ENCODE results near the gene SEC31B.
A peak's percentile ranks its signal among the peaks of the same experiment; 100 is the strongest.

Gene SEC31B

DNA sequence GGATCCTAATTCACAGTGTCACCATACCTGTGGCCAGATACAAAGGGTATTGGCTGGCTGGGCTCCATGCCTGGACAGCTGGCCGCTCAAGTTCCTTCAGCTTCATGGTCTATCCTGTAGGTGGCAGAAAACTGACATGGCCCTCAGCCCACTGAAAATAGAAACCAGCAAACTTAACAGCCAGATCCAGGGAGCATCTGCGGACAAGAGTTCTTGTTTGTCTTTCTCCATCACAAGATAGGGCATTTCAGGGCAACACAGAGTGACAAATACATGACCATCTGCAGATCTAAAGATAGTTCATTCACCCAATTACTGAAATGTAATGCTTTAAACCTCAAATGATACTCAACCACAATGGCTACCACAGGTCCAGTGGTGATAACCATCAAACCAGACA lies 2.8 kb downstream of the SEC31B start:
- ATAC-seq (no peak), DNase-seq (ENCODE audit: low spot score in 2 of 2) (no peak)
- peaks cover 27% of the 10 kb centered on the region for H3K4me1 Mint-ChIP-seq
- no peak overlapping the region for H3K27ac Mint-ChIP-seq
- no peaks in the 10 kb centered on the region for H3K9me3 Mint-ChIP-seq
- peaks cover 55% of the 10 kb centered on the region for H3K36me3 Mint-ChIP-seq
- no peak overlapping the region for H3K4me3 Mint-ChIP-seq

DNA sequence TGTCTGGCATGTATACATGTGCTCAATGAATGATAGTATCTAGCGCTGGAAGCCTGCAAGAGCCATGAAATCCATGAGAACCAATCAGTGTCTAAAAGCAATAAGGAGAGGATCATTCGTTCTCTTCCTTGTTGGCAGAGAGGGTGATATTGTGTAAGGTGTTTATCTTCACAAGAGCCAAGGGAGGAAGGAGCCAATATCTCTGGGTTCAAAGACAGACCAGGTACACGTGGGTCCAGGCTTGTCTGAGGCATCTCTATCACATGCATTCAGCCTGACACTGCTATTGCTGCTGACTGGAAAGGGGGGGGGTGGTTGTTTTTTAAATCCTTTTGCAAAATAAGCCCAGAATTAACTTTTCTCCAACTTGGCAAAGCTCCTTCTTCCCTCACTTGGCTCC lies 4.0 kb downstream of the SEC31B start:
- Mint-ChIP-seq H3K4me1 (peaks cover 37% of the 10 kb centered on the region), H3K27ac (peak overlapping the region; percentile 10), H3K9me3 (no peaks in the 10 kb centered on the region), H3K4me3 (no peak overlapping the region), H3K36me3 (peaks cover 52% of the 10 kb centered on the region)
- DNase-seq (ENCODE audit: low spot score in 2 of 2) = no peak
- no peak for ATAC-seq

DNA sequence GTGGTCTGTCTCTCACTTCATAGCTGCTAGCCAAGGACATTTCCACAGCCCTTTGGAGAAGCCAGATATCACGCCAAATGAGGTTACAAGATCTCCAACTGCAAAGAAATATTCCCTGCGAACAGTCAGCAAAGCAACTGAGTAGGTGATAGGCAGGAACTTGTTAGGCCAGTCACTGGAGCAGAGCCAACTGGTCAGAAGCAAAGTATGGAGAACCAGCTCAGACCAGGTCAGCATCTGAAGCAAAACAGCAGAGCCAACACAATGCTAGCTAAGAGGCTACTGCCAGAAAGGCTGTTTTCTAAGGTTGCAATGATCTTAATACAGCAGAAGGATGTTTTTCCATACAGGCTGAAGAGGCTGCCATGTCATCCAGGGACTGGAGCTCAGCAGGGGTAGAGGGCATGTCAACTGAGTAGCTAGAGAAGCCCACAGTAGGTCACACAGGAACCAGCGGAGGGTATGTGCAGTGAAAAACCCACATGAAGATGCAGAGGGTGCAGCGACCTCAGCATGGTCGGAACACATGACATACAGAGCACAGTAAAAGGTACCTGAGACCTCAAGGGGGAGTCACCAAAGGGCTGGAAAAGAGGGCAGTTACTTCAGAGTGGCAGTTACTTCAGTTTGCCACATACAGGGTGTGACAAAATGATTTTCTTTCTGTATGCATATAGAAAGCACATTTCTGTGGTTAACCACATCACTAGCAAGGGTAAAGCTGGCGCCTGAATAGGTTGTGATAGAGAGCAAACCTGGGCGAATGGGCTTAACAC lies 8.9 kb downstream of the SEC31B start:
- Mint-ChIP-seq H3K36me3 (peaks cover 35% of the 10 kb centered on the region), H3K9me3 (no peaks in the 10 kb centered on the region), H3K4me1 (peaks cover 68% of the 10 kb centered on the region), H3K27ac (peak overlapping the region; percentile 91), H3K4me3 (peak overlapping the region; percentile 57)
- ATAC-seq = peak; percentile 88
- DNase-seq (ENCODE audit: low spot score in 2 of 2) = peak; percentile 30 to 80

DNA sequence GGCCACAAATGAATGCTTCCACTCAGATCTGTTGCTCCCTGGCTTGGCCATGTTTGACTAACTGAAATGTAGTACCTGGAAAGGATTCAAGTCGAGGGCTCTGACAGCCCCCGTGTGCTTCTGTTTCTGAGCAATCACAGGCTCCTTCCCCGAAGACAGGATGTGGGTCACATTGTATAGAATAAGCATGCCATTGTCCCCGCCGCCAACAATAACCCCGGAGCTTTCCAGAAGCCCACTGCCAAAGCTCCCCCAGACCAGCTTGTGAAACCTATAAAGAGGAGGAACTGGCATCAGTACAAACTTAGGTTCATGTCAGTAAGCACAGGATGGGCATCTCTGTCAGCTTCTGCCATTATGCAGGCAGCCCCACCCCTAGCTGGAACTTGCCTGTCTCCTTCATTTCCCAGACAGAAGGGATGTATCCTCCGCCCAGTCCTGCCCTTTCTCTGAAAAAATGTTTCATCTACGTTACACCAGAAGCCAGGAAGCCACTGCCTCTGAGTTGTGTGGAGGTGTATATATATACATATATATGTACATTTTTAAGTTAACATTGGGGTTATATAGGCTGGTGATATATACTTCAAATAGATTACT lies 10.3 kb downstream of the SEC31B start:
- ATAC-seq = peak; percentile 61
- Mint-ChIP-seq H3K4me3 (peak overlapping the region; percentile 57), H3K9me3 (no peaks in the 10 kb centered on the region), H3K27ac (peak overlapping the region; percentile 91), H3K36me3 (peaks cover 43% of the 10 kb centered on the region), H3K4me1 (peaks cover 73% of the 10 kb centered on the region)
- peak; percentile 26 to 84 for DNase-seq (ENCODE audit: low spot score in 2 of 2)

DNA sequence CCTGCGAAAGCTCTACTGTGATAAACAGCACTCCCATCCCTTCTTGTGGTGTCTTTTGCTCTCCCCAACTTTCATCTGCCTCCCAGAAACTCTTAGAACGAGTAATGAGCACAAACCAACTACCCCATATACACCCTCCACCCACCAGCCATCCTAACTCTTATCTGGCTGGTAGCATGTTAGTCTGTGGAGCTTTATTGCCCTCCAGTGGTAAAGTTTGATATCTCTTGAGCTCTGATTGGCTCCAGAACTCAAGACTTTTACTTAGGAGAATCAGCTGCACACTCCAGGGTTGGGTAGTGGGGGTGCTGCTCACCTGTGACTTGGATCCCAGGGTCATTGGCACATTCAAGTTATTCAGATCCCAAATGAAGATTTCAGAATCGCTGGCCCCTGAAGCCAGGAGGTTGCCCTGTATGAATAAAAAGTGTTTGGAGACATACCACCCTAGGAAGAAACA lies 10.9 kb downstream of the SEC31B start:
- Mint-ChIP-seq H3K4me3 (peak overlapping the region; percentile 57), H3K36me3 (peaks cover 49% of the 10 kb centered on the region), H3K27ac (peak overlapping the region; percentile 91), H3K4me1 (peaks cover 73% of the 10 kb centered on the region), H3K9me3 (no peaks in the 10 kb centered on the region)
- DNase-seq (ENCODE audit: low spot score in 2 of 2) (peak; percentile 21 to 63), ATAC-seq (peak; percentile 59)

DNA sequence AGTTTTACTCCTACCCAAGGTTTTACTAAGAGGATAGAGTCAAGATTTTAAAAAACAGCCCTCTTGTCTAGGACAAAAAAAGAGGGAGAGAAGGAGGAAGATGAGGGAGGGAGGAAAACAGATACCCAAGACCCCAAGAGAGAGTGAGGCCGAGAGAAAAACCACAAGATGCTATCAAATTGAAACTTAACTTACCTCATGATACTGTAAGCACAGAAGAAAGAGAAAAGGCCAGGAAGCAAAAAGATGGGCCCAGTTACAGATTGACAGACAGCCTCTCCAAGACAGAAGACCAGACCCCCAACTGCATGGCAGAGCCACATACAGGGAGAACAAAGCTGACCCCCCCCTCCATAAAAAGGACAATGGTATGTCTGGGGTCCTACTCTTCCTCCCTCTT lies 11.4 kb downstream of the SEC31B start:
- no peak for DNase-seq (ENCODE audit: low spot score in 2 of 2)
- peaks cover 52% of the 10 kb centered on the region for H3K36me3 Mint-ChIP-seq
- H3K27ac Mint-ChIP-seq = peak overlapping the region; percentile 91
- peaks cover 73% of the 10 kb centered on the region for H3K4me1 Mint-ChIP-seq
- H3K9me3 Mint-ChIP-seq = no peaks in the 10 kb centered on the region
- H3K4me3 Mint-ChIP-seq = peak overlapping the region; percentile 57
- ATAC-seq = no peak

DNA sequence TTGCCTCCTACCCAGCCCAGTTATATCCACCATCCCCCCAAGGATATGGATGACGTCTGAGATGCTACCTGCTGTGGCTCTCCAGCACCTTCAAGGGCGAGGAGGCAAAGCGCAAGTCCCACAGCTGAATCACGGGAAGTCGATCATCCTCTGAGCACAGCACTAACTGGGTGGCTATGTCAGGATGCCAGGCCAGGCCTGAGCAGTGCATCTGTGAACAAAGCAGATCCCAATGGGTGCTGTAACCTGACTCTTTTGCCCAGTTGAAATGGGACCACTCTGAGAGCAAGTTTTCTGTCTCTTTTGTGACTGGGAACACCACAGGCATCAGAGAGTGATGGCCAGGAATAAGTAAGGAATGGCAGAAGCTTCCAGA lies 12.3 kb downstream of the SEC31B start:
- ATAC-seq (no peak), DNase-seq (ENCODE audit: low spot score in 2 of 2) (no peak)
- no peaks in the 10 kb centered on the region for H3K9me3 Mint-ChIP-seq
- H3K4me3 Mint-ChIP-seq = peak overlapping the region; percentile 57
- H3K4me1 Mint-ChIP-seq = peaks cover 69% of the 10 kb centered on the region
- H3K27ac Mint-ChIP-seq = peak overlapping the region; percentile 91
- peaks cover 56% of the 10 kb centered on the region for H3K36me3 Mint-ChIP-seq

DNA sequence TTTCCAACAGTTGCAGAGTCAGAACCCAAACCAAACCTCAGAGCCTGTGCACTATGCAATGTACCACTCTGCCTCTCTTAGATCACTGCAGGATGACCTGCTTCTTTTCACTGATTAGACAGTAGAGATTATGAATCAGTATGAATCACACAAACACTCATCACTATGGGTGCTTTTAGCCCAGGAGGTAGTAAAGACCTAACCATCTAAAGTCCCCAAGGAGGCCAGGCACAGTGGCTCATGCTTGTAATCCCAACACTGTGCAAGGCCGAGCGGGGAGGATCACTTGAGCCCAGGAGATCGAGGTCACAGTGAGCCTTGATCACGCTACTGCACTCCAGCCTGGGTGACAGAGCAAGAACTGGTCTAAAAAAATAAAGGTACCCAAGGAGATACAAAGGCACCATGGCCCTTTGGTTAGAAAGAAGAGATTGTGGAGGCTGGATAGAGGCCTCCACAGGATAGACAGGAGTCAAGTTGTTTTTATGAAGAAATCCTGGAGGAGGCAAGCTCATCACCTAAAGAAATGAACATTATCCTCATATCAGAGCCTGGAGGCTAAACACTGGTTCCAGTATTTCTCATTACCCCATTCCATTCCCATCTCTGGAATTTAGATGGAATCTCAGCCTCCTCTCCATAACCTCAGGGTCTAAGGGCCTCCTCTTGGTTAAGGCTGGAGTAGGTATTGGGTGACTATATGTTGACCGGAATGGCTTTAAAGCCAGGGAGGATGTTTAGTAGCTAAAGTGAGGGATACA lies 12.9 kb downstream of the SEC31B start:
- no peaks in the 10 kb centered on the region for H3K9me3 Mint-ChIP-seq
- H3K36me3 Mint-ChIP-seq = peaks cover 61% of the 10 kb centered on the region
- H3K4me1 Mint-ChIP-seq = peaks cover 63% of the 10 kb centered on the region
- H3K27ac Mint-ChIP-seq = peak overlapping the region; percentile 91
- ATAC-seq (peak; percentile 82), DNase-seq (ENCODE audit: low spot score in 2 of 2) (no peak)
- H3K4me3 Mint-ChIP-seq = peak overlapping the region; percentile 57

DNA sequence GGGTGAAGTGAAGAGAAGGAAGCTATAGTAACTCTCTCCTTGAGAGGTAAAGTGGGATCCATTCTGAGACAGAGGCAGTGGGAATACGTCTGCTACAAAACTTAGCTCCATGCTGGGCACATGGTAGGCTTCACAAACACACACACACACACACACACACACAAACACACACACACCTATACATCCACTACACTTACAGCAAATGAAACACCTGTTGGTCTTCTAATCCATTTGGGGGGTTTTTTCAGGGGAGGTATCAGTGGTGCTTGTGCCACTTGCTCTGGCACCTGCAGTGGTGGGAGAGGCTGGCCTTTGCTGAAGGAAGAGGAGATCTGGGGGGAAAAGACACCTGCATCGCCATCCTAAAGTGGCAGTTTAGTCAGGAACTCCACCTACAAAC lies 14.5 kb downstream of the SEC31B start:
- Mint-ChIP-seq H3K9me3 (no peaks in the 10 kb centered on the region), H3K4me1 (peaks cover 50% of the 10 kb centered on the region), H3K4me3 (no peak overlapping the region), H3K27ac (no peak overlapping the region), H3K36me3 (peaks cover 71% of the 10 kb centered on the region)
- no peak for ATAC-seq
- DNase-seq (ENCODE audit: low spot score in 2 of 2) = no peak

DNA sequence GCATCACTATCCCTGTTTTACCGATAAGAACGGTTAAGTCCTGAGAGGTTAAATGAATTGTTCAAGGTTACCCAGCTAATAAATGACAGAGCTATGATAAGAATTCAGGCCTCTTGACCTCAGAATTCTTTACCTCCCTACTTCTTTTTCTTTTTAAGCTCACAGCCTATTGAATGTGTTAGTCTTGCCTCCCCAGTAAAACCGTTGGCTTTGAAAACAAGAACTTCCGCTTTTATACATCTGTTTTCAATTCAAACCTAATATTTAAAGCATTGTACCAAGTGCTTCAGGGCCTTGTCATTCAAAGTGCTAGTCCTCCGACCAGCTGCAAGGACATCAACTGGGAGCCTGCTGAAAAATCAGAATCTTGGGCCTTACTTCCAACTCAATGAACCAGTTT lies 15.6 kb downstream of the SEC31B start:
- ATAC-seq (no peak), DNase-seq (ENCODE audit: low spot score in 2 of 2) (no peak)
- Mint-ChIP-seq H3K36me3 (peaks cover 82% of the 10 kb centered on the region), H3K4me1 (peaks cover 39% of the 10 kb centered on the region), H3K27ac (peak overlapping the region; percentile 69), H3K4me3 (no peak overlapping the region), H3K9me3 (no peaks in the 10 kb centered on the region)

DNA sequence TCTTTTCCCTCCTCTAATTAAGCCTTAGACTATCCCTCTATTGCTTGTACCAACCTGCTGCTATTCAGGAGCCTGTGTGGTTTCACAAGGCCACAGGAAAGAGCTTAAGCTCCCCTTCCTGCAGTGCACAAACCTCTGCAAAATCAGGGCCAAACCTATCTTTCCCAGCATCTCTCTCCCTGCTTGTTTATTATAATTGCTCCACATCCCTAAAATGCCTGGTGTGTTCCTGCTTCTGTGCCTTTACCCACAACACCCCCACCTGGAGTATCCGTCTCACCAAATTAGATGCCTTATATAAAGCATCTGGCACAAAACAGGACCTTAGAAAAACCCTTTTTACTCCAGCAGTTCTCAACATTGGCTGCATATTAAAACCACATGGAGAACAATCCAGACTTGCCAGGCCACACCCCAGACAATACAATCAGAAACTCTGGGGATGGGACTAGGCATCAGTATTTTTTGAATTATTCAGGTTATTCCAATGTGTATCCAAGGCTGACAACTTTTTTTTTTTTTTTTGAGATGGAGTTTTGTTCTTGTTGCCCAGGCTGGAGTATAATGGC lies 16.7 kb downstream of the SEC31B start:
- no peak overlapping the region for H3K4me3 Mint-ChIP-seq
- peaks cover 92% of the 10 kb centered on the region for H3K36me3 Mint-ChIP-seq
- peaks cover 28% of the 10 kb centered on the region for H3K4me1 Mint-ChIP-seq
- DNase-seq (ENCODE audit: low spot score in 2 of 2) = no peak
- no peak for ATAC-seq
- H3K27ac Mint-ChIP-seq = no peak overlapping the region
- no peaks in the 10 kb centered on the region for H3K9me3 Mint-ChIP-seq

DNA sequence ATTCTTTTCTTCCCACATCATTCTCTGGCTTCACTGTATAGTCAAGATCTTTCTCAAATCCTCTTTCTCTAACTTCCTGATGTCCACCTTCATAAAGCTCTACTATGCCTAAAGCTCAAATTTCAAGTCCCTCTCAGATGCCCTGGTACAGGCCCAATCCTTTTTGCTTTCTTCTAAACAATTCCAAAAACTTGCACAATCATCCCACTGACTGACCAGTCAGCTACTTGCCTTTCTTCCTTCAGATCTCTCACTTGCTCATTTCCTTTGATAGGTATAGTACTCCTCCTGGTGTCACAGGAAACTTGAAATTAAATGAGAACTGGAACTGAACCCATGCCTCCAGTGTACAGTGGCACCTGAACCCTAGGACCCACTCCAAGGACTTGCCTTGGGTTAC lies 18.2 kb downstream of the SEC31B start:
- Mint-ChIP-seq H3K27ac (no peak overlapping the region), H3K36me3 (peaks cover 86% of the 10 kb centered on the region), H3K9me3 (no peaks in the 10 kb centered on the region), H3K4me1 (peaks cover 12% of the 10 kb centered on the region), H3K4me3 (no peak overlapping the region)
- DNase-seq (ENCODE audit: low spot score in 2 of 2) = no peak
- ATAC-seq = no peak

DNA sequence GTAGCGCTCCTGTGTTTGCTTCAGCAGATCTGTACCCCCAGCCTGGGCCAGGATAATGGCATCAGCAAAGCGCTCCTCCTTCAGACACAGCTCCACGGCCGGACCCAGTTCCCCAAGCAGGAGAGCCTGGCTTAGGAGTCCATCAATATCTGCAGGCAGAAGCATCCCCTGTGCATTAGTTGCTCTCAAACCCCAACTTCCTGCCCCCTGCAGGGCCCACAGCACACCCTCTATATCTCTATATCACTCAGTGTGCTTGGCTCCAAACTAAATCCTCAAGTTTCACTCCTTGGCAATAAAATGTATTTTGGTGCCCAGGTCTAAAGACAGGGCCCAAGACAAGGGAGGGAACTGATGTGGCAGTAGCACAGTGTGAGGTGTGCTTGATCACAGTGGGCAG lies 21.6 kb downstream of the SEC31B start:
- Mint-ChIP-seq H3K9me3 (no peaks in the 10 kb centered on the region), H3K27ac (no peak overlapping the region), H3K4me1 (no peaks in the 10 kb centered on the region), H3K4me3 (no peak overlapping the region), H3K36me3 (peaks cover 90% of the 10 kb centered on the region)
- DNase-seq (ENCODE audit: low spot score in 2 of 2) = no peak
- no peak for ATAC-seq

DNA sequence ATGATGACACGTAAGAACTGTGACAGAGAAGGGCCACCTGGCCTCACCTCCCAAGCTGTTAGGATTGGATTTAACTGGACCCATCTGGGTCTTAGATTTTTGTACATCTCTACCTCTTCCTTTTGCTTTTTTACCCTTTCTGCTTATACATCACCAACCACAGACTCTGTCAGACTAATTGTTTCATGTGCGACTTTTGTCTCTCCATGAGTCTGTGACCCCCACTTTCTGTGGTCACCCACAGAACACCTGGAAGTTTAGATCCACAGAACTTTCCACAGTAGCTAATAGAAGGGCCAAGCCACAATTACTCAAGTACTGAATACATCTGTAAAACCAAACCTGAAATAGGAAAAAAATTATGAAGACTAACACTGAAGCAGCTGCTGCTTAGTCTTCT lies 23.1 kb downstream of the SEC31B start:
- ATAC-seq (no peak), DNase-seq (ENCODE audit: low spot score in 2 of 2) (no peak)
- Mint-ChIP-seq H3K36me3 (peaks cover 91% of the 10 kb centered on the region), H3K27ac (peak overlapping the region; percentile 27), H3K9me3 (no peaks in the 10 kb centered on the region), H3K4me1 (no peaks in the 10 kb centered on the region), H3K4me3 (no peak overlapping the region)

DNA sequence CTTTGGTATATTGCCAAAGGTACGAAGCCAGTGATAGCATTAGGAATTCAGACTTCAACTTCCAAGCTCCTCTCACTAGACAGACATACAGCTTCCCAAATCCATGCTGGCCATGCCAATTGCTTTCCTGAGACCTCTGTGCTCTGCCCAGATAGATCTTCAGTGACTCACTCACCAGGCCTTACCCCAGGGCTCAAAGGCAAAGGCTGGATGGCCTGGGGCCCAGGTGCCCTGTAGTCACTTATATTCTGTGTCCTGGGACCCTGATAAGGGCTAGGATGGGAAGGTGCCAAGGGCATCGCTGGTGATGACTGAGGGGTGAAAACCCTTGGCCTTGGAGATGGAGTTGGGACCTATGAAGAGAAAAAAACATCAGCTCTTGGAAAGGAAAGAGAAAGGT lies 29.1 kb downstream of the SEC31B start:
- DNase-seq (ENCODE audit: low spot score in 2 of 2) (no peak), ATAC-seq (no peak)
- Mint-ChIP-seq H3K4me1 (no peaks in the 10 kb centered on the region), H3K27ac (no peak overlapping the region), H3K9me3 (no peaks in the 10 kb centered on the region), H3K4me3 (no peak overlapping the region), H3K36me3 (peaks cover 95% of the 10 kb centered on the region)

Data from stimulated activated effector memory CD8-positive, alpha-beta T cell treated with anti-CD3 and anti-CD28 coated beads, Interleukin-12 subunit alpha, Interleukin-12 subunit beta, amount 100 ng/mL, for 72 hours (primary cell).